ENCODE results near the gene KBTBD12. TPM values are rescaled to one million over a fixed set of nuclear protein-coding genes. Genes with fewer than 3 reads are reported as not detected.

The KBTBD12 gene
- total RNA-seq, 2 experiments from 2014 or later: not detected

- ChIA-PET CTCF (no interaction called here), POLR2A (no interaction called here)
- Mint-ChIP-seq H3K27me3 (peaks cover 40% of the 10 kb centered on the region), H3K36me3 (ENCODE audit: low read depth) (no peaks in the 10 kb centered on the region), H3K4me1 (no peaks in the 10 kb centered on the region), H3K27ac (no peak overlapping the region), H3K4me3 (no peak overlapping the region), H3K9me3 (no peaks in the 10 kb centered on the region)
- no peak for DNase-seq
These were observed 33.2 kb downstream of the KBTBD12 start for GRCh38 chr3:127948211-127948610.

GRCh38 chr3:127949446-127950055 is 34.5 kb downstream of the KBTBD12 start:
- Mint-ChIP-seq H3K27me3 (peaks cover 44% of the 10 kb centered on the region), H3K4me3 (no peak overlapping the region), H3K4me1 (no peaks in the 10 kb centered on the region), H3K9me3 (no peaks in the 10 kb centered on the region), H3K27ac (no peak overlapping the region), H3K36me3 (ENCODE audit: low read depth) (no peaks in the 10 kb centered on the region)
- no peak for DNase-seq
- ChIA-PET POLR2A (no interaction called here), CTCF (no interaction called here)

- H3K27ac Mint-ChIP-seq: no peak overlapping the region
- H3K4me3 Mint-ChIP-seq: no peak overlapping the region
- H3K36me3 Mint-ChIP-seq (ENCODE audit: low read depth): no peaks in the 10 kb centered on the region
- no peak for DNase-seq
- no peaks in the 10 kb centered on the region for H3K4me1 Mint-ChIP-seq
- H3K9me3 Mint-ChIP-seq: no peaks in the 10 kb centered on the region
- ChIA-PET POLR2A (no interaction called here), CTCF (no interaction called here)
- peaks cover 52% of the 10 kb centered on the region for H3K27me3 Mint-ChIP-seq
These were observed 36.2 kb downstream of the KBTBD12 start for GRCh38 chr3:127951276-127951675.

GRCh38 chr3:127953091-127954035 is 38.3 kb downstream of the KBTBD12 start:
- Mint-ChIP-seq H3K27me3 (peaks cover 48% of the 10 kb centered on the region), H3K4me3 (no peak overlapping the region), H3K4me1 (no peaks in the 10 kb centered on the region), H3K36me3 (ENCODE audit: low read depth) (no peaks in the 10 kb centered on the region), H3K9me3 (no peaks in the 10 kb centered on the region), H3K27ac (no peak overlapping the region)
- no peak for DNase-seq
- CTCF ChIA-PET: no interaction called here
- POLR2A ChIA-PET: no interaction called here

- ChIA-PET CTCF (no interaction called here), POLR2A (no interaction called here)
- no peaks in the 10 kb centered on the region for H3K4me1 Mint-ChIP-seq
- peaks cover 43% of the 10 kb centered on the region for H3K27me3 Mint-ChIP-seq
- no peaks in the 10 kb centered on the region for H3K9me3 Mint-ChIP-seq
- H3K4me3 Mint-ChIP-seq: no peak overlapping the region
- no peaks in the 10 kb centered on the region for H3K36me3 Mint-ChIP-seq (ENCODE audit: low read depth)
- no peak overlapping the region for H3K27ac Mint-ChIP-seq
- DNase-seq: no peak
These were observed 39.6 kb downstream of the KBTBD12 start for GRCh38 chr3:127954640-127955039.

GRCh38 chr3:127955728-127956127 is 40.7 kb downstream of the KBTBD12 start:
- no peaks in the 10 kb centered on the region for H3K36me3 Mint-ChIP-seq (ENCODE audit: low read depth)
- POLR2A ChIA-PET: no interaction called here
- H3K27me3 Mint-ChIP-seq: peaks cover 44% of the 10 kb centered on the region
- CTCF ChIA-PET: no interaction called here
- H3K27ac Mint-ChIP-seq: no peak overlapping the region
- no peaks in the 10 kb centered on the region for H3K4me1 Mint-ChIP-seq
- DNase-seq: no peak
- no peaks in the 10 kb centered on the region for H3K9me3 Mint-ChIP-seq
- no peak overlapping the region for H3K4me3 Mint-ChIP-seq

GRCh38 chr3:127959041-127959440 is 44.0 kb downstream of the KBTBD12 start:
- Mint-ChIP-seq H3K27me3 (peaks cover 30% of the 10 kb centered on the region), H3K9me3 (no peaks in the 10 kb centered on the region), H3K4me3 (no peak overlapping the region), H3K4me1 (no peaks in the 10 kb centered on the region), H3K27ac (no peak overlapping the region), H3K36me3 (ENCODE audit: low read depth) (no peaks in the 10 kb centered on the region)
- no peak for DNase-seq
- ChIA-PET CTCF (interaction anchor here (2.0 kb wide), 1 partner anchor 384 kb away, joined by 8 read pairs; no protein-coding TSS in a partner anchor), POLR2A (interaction anchor here (1.1 kb wide), 1 partner anchor 12 kb away, joined by 4 read pairs; no protein-coding TSS in a partner anchor)

GRCh38 chr3:127959873-127960272 is 44.8 kb downstream of the KBTBD12 start:
- H3K27me3 Mint-ChIP-seq: peaks cover 25% of the 10 kb centered on the region
- H3K4me1 Mint-ChIP-seq: no peaks in the 10 kb centered on the region
- ChIA-PET POLR2A (no interaction called here), CTCF (interaction anchor here (2.0 kb wide), 1 partner anchor 385 kb away, joined by 8 read pairs; no protein-coding TSS in a partner anchor)
- no peak for DNase-seq
- no peaks in the 10 kb centered on the region for H3K9me3 Mint-ChIP-seq
- H3K4me3 Mint-ChIP-seq: no peak overlapping the region
- no peaks in the 10 kb centered on the region for H3K36me3 Mint-ChIP-seq (ENCODE audit: low read depth)
- no peak overlapping the region for H3K27ac Mint-ChIP-seq

GRCh38 chr3:127960421-127960965 is 45.5 kb downstream of the KBTBD12 start:
- Mint-ChIP-seq H3K27ac (no peak overlapping the region), H3K27me3 (peaks cover 19% of the 10 kb centered on the region), H3K9me3 (no peaks in the 10 kb centered on the region), H3K4me3 (no peak overlapping the region), H3K36me3 (ENCODE audit: low read depth) (no peaks in the 10 kb centered on the region), H3K4me1 (no peaks in the 10 kb centered on the region)
- CTCF ChIA-PET: interaction anchor here (2.0 kb wide), 1 partner anchor 386 kb away, joined by 8 read pairs; no protein-coding TSS in a partner anchor
- no peak for DNase-seq
- POLR2A ChIA-PET: no interaction called here

- no peaks in the 10 kb centered on the region for H3K9me3 Mint-ChIP-seq
- no peaks in the 10 kb centered on the region for H3K4me1 Mint-ChIP-seq
- no peak overlapping the region for H3K27ac Mint-ChIP-seq
- H3K27me3 Mint-ChIP-seq: peaks cover 22% of the 10 kb centered on the region
- no peak overlapping the region for H3K4me3 Mint-ChIP-seq
- ChIA-PET POLR2A (no interaction called here), CTCF (no interaction called here)
- no peak for DNase-seq
- no peaks in the 10 kb centered on the region for H3K36me3 Mint-ChIP-seq (ENCODE audit: low read depth)
These were observed 46.1 kb downstream of the KBTBD12 start for GRCh38 chr3:127961124-127961523.

GRCh38 chr3:127961963-127962362 is 46.9 kb downstream of the KBTBD12 start:
- CTCF ChIA-PET: no interaction called here
- POLR2A ChIA-PET: no interaction called here
- Mint-ChIP-seq H3K36me3 (ENCODE audit: low read depth) (no peaks in the 10 kb centered on the region), H3K9me3 (no peaks in the 10 kb centered on the region), H3K4me3 (no peak overlapping the region), H3K4me1 (no peaks in the 10 kb centered on the region), H3K27ac (no peak overlapping the region), H3K27me3 (peaks cover 26% of the 10 kb centered on the region)
- no peak for DNase-seq

GRCh38 chr3:127962937-127963336 is 47.9 kb downstream of the KBTBD12 start:
- POLR2A ChIA-PET: no interaction called here
- H3K27ac Mint-ChIP-seq: no peak overlapping the region
- H3K4me3 Mint-ChIP-seq: no peak overlapping the region
- CTCF ChIA-PET: no interaction called here
- DNase-seq: no peak
- H3K4me1 Mint-ChIP-seq: no peaks in the 10 kb centered on the region
- peaks cover 27% of the 10 kb centered on the region for H3K27me3 Mint-ChIP-seq
- H3K36me3 Mint-ChIP-seq (ENCODE audit: low read depth): no peaks in the 10 kb centered on the region
- H3K9me3 Mint-ChIP-seq: no peaks in the 10 kb centered on the region

- Mint-ChIP-seq H3K36me3 (ENCODE audit: low read depth) (no peaks in the 10 kb centered on the region), H3K27ac (no peak overlapping the region), H3K4me1 (no peaks in the 10 kb centered on the region), H3K27me3 (peaks cover 36% of the 10 kb centered on the region), H3K4me3 (no peak overlapping the region), H3K9me3 (no peaks in the 10 kb centered on the region)
- DNase-seq: no peak
- ChIA-PET CTCF (no interaction called here), POLR2A (no interaction called here)
These were observed 49.0 kb downstream of the KBTBD12 start for GRCh38 chr3:127964053-127964452.

All from activated CD4-positive, alpha-beta memory T cell treated with anti-CD3 and anti-CD28 coated beads, Interleukin-2, amount 10 ng/mL, durations not matched to agents 7 days and 5 days (primary cell).